ENCODE data around the gene OTX2.

OTX2 gene

DNA sequence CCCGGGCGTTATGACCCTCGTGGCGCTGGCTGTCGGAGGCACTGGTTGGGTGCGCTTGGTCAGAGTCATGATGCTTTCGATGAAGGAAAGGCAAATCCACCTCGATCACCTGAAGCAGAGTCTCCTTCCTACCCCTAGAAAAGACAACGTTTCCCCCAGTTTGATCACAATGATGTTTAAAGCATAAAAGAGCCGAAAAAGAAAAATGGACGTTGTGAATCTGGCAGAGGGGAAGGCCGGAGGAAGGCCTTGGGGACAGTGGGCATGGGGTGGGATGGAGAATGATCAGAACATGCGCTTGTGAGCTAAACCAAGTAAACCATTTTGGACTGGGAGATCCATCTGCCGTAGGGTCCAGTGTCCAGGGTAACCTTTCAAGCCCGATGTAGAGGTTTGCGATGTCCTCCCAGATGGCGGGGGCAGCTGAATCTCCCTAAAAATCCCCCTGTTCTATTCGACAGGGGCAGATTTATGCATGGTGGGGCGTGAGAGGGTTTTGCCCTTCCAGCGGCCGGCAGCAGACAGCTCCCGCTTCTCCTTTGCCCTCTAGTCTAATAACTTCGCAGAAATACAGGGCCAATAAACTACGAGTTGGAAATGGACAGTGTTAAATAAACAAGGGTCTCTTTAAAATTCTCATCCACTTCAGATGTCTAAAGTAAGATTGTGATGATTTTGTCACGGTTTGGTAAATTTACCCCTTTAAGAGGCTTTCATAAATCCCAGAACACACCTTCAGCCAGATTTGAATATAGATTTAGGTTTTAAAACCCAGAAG lies 2.3 kb upstream of the OTX2 start:
- no peaks in the 10 kb centered on the region for H3K36me3 ChIP-seq (ENCODE audit: insufficient read depth, low read length)

GRCh38 chr14:56811593-56812363 lies 1.5 kb upstream of the OTX2 start:
- Histone ChIP-seq H3F3A (ENCODE audit: low read depth) (no peaks in the 10 kb centered on the region), H3K4me3 (ENCODE audit: low read length, poor library complexity, severe bottlenecking) (no peak overlapping the region), H3K27me3 (ENCODE audit: insufficient read depth, low read length, poor library complexity, severe bottlenecking) (no peaks in the 10 kb centered on the region), H3K79me2 (ENCODE audit: insufficient read depth, low read length) (no peaks in the 10 kb centered on the region), H3K4me1 (ENCODE audit: insufficient read depth, low read length, poor library complexity, severe bottlenecking) (no peaks in the 10 kb centered on the region), H3K9ac (ENCODE audit: low read depth, low read length, poor library complexity, severe bottlenecking) (no peak overlapping the region), H2AFZ (ENCODE audit: low read length) (no peak overlapping the region), H3K9me3 (ENCODE audit: insufficient read depth, low read depth, low read length) (no peaks in the 10 kb centered on the region), H3K9me2 (replicated peaks; ENCODE audit: low read depth, low read length) (no peaks in the 10 kb centered on the region), H3K36me3 (ENCODE audit: insufficient read depth, low read length) (no peaks in the 10 kb centered on the region), H3K4me2 (ENCODE audit: low read depth, low read length, poor library complexity, severe bottlenecking) (no peak overlapping the region), H4K20me1 (ENCODE audit: insufficient read depth, low read length, poor library complexity, severe bottlenecking) (no peaks in the 10 kb centered on the region)
- TF ChIP-seq EZH2phosphoT487 (IDR thresholded peaks at IDR 0.05; ENCODE audit: borderline replicate concordance) (no peak), CTCF (conservative IDR thresholded peaks at IDR 0.05; ENCODE audit: low read length) (no peak)

More for the DNA sequence above, 2.3 kb upstream of the OTX2 start:
- Histone ChIP-seq H3K4me1 (ENCODE audit: insufficient read depth, low read length, poor library complexity, severe bottlenecking) (no peaks in the 10 kb centered on the region), H3K79me2 (ENCODE audit: insufficient read depth, low read length) (no peaks in the 10 kb centered on the region), H3K9ac (ENCODE audit: low read depth, low read length, poor library complexity, severe bottlenecking) (no peak overlapping the region), H3K4me3 (ENCODE audit: low read length, poor library complexity, severe bottlenecking) (no peak overlapping the region), H3K27me3 (ENCODE audit: insufficient read depth, low read length, poor library complexity, severe bottlenecking) (no peaks in the 10 kb centered on the region), H3K4me2 (ENCODE audit: low read depth, low read length, poor library complexity, severe bottlenecking) (no peak overlapping the region), H4K20me1 (ENCODE audit: insufficient read depth, low read length, poor library complexity, severe bottlenecking) (no peaks in the 10 kb centered on the region), H3F3A (ENCODE audit: low read depth) (no peaks in the 10 kb centered on the region), H3K9me2 (replicated peaks; ENCODE audit: low read depth, low read length) (no peaks in the 10 kb centered on the region), H3K9me3 (ENCODE audit: insufficient read depth, low read depth, low read length) (no peaks in the 10 kb centered on the region), H2AFZ (ENCODE audit: low read length) (no peak overlapping the region)
- TF ChIP-seq CTCF (conservative IDR thresholded peaks at IDR 0.05; ENCODE audit: low read length) (no peak), EZH2phosphoT487 (IDR thresholded peaks at IDR 0.05; ENCODE audit: borderline replicate concordance) (no peak)

DNA sequence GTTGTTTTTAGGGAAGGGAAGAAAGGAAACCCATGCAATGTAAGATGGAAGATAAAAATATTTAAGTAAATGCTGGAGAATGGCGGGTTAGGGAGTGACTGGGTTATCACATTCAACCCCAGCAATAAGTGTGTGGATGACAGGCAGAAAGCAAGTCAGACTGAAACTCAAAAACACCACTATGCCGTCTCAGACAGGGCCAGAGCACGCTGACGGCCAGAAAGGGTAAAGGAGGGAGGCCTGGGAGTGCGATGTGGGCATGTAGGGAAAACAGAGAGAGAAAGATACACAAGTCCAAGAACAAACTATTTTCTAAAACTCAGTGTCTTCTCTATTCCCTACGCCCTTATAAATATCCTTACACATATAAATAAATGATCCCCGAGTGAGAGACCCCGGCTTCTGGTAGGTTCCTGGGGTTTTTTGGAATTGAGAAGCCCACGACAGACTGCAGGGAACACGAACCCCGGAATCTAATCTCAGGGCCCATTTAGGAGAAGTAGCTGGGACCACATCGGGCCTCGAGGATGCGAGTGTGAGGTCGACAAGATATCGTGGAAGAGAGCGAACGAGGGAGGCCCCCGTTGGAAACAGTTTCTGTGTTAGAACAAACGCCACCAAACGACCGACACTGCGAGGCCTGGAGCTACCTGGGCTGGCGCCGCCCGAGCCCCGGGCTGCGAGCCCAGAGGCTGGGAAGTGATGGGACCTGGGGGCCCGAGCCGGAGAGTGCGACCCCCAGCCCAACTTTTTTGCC lies 735 bp upstream of the OTX2 start:
- H3K9ac ChIP-seq (ENCODE audit: low read depth, low read length, poor library complexity, severe bottlenecking) = no peak overlapping the region

More for the DNA sequence above, 735 bp upstream of the OTX2 start:
- Histone ChIP-seq H3K36me3 (ENCODE audit: insufficient read depth, low read length) (no peaks in the 10 kb centered on the region), H2AFZ (ENCODE audit: low read length) (no peak overlapping the region), H4K20me1 (ENCODE audit: insufficient read depth, low read length, poor library complexity, severe bottlenecking) (no peaks in the 10 kb centered on the region), H3K9me2 (replicated peaks; ENCODE audit: low read depth, low read length) (no peaks in the 10 kb centered on the region), H3K4me2 (ENCODE audit: low read depth, low read length, poor library complexity, severe bottlenecking) (no peak overlapping the region), H3K9me3 (ENCODE audit: insufficient read depth, low read depth, low read length) (no peaks in the 10 kb centered on the region), H3K27me3 (ENCODE audit: insufficient read depth, low read length, poor library complexity, severe bottlenecking) (no peaks in the 10 kb centered on the region), H3K4me3 (ENCODE audit: low read length, poor library complexity, severe bottlenecking) (no peak overlapping the region), H3K4me1 (ENCODE audit: insufficient read depth, low read length, poor library complexity, severe bottlenecking) (no peaks in the 10 kb centered on the region), H3F3A (ENCODE audit: low read depth) (no peaks in the 10 kb centered on the region), H3K79me2 (ENCODE audit: insufficient read depth, low read length) (no peaks in the 10 kb centered on the region)
- TF ChIP-seq CTCF (conservative IDR thresholded peaks at IDR 0.05; ENCODE audit: low read length) = no peak
- no peak for TF ChIP-seq EZH2phosphoT487 (IDR thresholded peaks at IDR 0.05; ENCODE audit: borderline replicate concordance)

Measured in Loucy (cell line).